Endothelial cell (in vitro differentiated cells): ENCODE data around the gene IFIT1B. TPM values are rescaled to one million over a fixed set of nuclear protein-coding genes. Genes with fewer than 3 reads are reported as not detected.

Experiments
- DNase-seq: peaks from one replicate; pipeline ENCODE4 v3.0.0; 2021; ENCODE audit warnings: low spot score
- H3K27ac Mint-ChIP-seq: one replicate; pipeline ENCODE4 v1.8.0; 2021; ENCODE audit warnings: mixed read lengths, inconsistent platforms; ENCODE audit not compliant: unreplicated experiment
- H3K27me3 Mint-ChIP-seq: one replicate; pipeline ENCODE4 v1.8.0; 2021; ENCODE audit warnings: mild to moderate bottlenecking, moderate library complexity, mixed read lengths, inconsistent platforms; ENCODE audit not compliant: unreplicated experiment
- H3K36me3 Mint-ChIP-seq: one replicate; pipeline ENCODE4 v1.8.0; 2021; ENCODE audit warnings: mild to moderate bottlenecking, low read depth, mixed read lengths, inconsistent platforms; ENCODE audit not compliant: unreplicated experiment
- H3K4me1 Mint-ChIP-seq: one replicate; pipeline ENCODE4 v1.8.0; 2021; ENCODE audit warnings: mild to moderate bottlenecking, mixed read lengths, inconsistent platforms; ENCODE audit not compliant: unreplicated experiment
- H3K4me3 Mint-ChIP-seq: one replicate; pipeline ENCODE4 v1.8.0; 2021; ENCODE audit warnings: mild to moderate bottlenecking, mixed read lengths, inconsistent platforms; ENCODE audit not compliant: unreplicated experiment
- H3K9me3 Mint-ChIP-seq: one replicate; pipeline ENCODE4 v1.8.0; 2021; ENCODE audit warnings: mixed read lengths, inconsistent platforms; ENCODE audit not compliant: unreplicated experiment
- total RNA-seq: library from RNA; stranded (reverse); fragmentation: NEBNext Ultra II Directional; extraction: Animal tissue kit (Norgen Biotek cat#: 25700); gene quantifications from one replicate; pipeline ENCODE4 v1.2.1, GENCODE V29; 2021; ENCODE audit not compliant: unreplicated experiment
- TF ChIP-seq, protein P1 (sequence below): fragments of 200-600 bp; sonication (generic); IDR thresholded peaks from one replicate; pipeline ENCODE4 v1.5.0; 2021; ENCODE audit warnings: antibody characterized with exemption; ENCODE audit not compliant: unreplicated experiment

IFIT1B gene
- total RNA-seq, 1 donor from 2014 or later: not detected

GRCh38 chr10:89369156-89370105, 8.4 kb upstream of the IFIT1B start:
- Mint-ChIP-seq H3K9me3 (no peaks in the 10 kb centered on the region), H3K36me3 (no peaks in the 10 kb centered on the region), H3K27me3 (peaks cover 6% of the 10 kb centered on the region), H3K27ac (peak overlapping the region; percentile 58), H3K4me3 (no peak overlapping the region), H3K4me1 (peaks cover 42% of the 10 kb centered on the region)
- no peak for DNase-seq
- TF ChIP-seq, protein P1, sequence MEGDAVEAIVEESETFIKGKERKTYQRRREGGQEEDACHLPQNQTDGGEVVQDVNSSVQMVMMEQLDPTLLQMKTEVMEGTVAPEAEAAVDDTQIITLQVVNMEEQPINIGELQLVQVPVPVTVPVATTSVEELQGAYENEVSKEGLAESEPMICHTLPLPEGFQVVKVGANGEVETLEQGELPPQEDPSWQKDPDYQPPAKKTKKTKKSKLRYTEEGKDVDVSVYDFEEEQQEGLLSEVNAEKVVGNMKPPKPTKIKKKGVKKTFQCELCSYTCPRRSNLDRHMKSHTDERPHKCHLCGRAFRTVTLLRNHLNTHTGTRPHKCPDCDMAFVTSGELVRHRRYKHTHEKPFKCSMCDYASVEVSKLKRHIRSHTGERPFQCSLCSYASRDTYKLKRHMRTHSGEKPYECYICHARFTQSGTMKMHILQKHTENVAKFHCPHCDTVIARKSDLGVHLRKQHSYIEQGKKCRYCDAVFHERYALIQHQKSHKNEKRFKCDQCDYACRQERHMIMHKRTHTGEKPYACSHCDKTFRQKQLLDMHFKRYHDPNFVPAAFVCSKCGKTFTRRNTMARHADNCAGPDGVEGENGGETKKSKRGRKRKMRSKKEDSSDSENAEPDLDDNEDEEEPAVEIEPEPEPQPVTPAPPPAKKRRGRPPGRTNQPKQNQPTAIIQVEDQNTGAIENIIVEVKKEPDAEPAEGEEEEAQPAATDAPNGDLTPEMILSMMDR: no peak

DNA sequence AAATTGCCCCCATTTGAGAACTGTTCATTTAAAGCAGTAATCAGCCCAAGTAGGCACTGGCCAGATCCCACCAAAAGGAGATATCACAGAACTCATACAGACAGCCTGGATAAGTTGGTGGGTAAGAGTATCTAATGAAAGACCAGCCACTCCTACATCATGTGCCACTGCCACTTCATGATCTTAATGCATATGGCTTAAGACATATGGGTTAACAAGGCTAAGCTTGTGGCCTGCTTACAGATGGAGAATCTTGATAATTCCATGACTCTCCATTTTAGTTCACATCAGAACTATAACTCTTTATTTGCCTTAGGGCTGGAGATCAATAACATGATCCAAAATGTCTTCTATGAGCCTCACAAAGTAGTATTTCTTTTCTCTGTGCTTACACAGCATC, 6.8 kb upstream of the IFIT1B start:
- peaks cover 49% of the 10 kb centered on the region for H3K4me1 Mint-ChIP-seq
- no peak overlapping the region for H3K27ac Mint-ChIP-seq
- no peak for DNase-seq
- peaks cover 6% of the 10 kb centered on the region for H3K27me3 Mint-ChIP-seq
- no peaks in the 10 kb centered on the region for H3K36me3 Mint-ChIP-seq
- H3K4me3 Mint-ChIP-seq: no peak overlapping the region
- no peaks in the 10 kb centered on the region for H3K9me3 Mint-ChIP-seq
- TF ChIP-seq, protein P1: no peak

GRCh38 chr10:89371987-89372386, 5.9 kb upstream of the IFIT1B start:
- H3K4me3 Mint-ChIP-seq: no peak overlapping the region
- DNase-seq: no peak
- H3K4me1 Mint-ChIP-seq: peaks cover 47% of the 10 kb centered on the region
- no peaks in the 10 kb centered on the region for H3K36me3 Mint-ChIP-seq
- H3K27me3 Mint-ChIP-seq: peaks cover 6% of the 10 kb centered on the region
- H3K27ac Mint-ChIP-seq: no peak overlapping the region
- TF ChIP-seq, protein P1: no peak
- no peaks in the 10 kb centered on the region for H3K9me3 Mint-ChIP-seq

GRCh38 chr10:89373916-89374711, 3.7 kb upstream of the IFIT1B start:
- peak overlapping the region; percentile 78 for H3K27ac Mint-ChIP-seq
- H3K9me3 Mint-ChIP-seq: no peaks in the 10 kb centered on the region
- H3K4me1 Mint-ChIP-seq: peaks cover 35% of the 10 kb centered on the region
- no peaks in the 10 kb centered on the region for H3K36me3 Mint-ChIP-seq
- peak overlapping the region; percentile 24 for H3K4me3 Mint-ChIP-seq
- no peaks in the 10 kb centered on the region for H3K27me3 Mint-ChIP-seq
- TF ChIP-seq, protein P1: no peak
- no peak for DNase-seq
